HG02840 (cell line): Measurements from ENCODE around the gene LLGL2.

ENCODE experiments used
- ATAC-seq: cut with Tn5 transposase; IDR thresholded peaks from one replicate; pipeline ENCODE4 v1.9.1; 2021; ENCODE audit warnings: mild to moderate bottlenecking, moderate library complexity, moderate number of reproducible peaks; ENCODE audit not compliant: unreplicated experiment, low FRiP score

LLGL2 gene

GRCh38 chr17:75490953-75491649 lies 34.4 kb upstream of the LLGL2 start:
- no peak for ATAC-seq

- ATAC-seq, result no peak
Measured at GRCh38 chr17:75491680-75492079, 33.8 kb upstream of the LLGL2 start.

GRCh38 chr17:75492555-75493168 lies 32.8 kb upstream of the LLGL2 start:
- no peak for ATAC-seq

- no peak for ATAC-seq
Measured at GRCh38 chr17:75493476-75494129, 31.9 kb upstream of the LLGL2 start.

- ATAC-seq, result no peak
Measured at GRCh38 chr17:75494326-75494877, 31.1 kb upstream of the LLGL2 start.

GRCh38 chr17:75496005-75496404 lies 29.5 kb upstream of the LLGL2 start:
- ATAC-seq, result no peak

- no peak for ATAC-seq
Measured at GRCh38 chr17:75498039-75498725, 27.3 kb upstream of the LLGL2 start.

GRCh38 chr17:75498726-75499213 lies 26.7 kb upstream of the LLGL2 start:
- ATAC-seq, result no peak

GRCh38 chr17:75499313-75500022 lies 26.0 kb upstream of the LLGL2 start:
- ATAC-seq, result no peak

- ATAC-seq, result no peak
Measured at GRCh38 chr17:75500419-75501216, 24.9 kb upstream of the LLGL2 start.

- ATAC-seq, result no peak
Measured at GRCh38 chr17:75501378-75502071, 24.0 kb upstream of the LLGL2 start.

- ATAC-seq, result no peak
Measured at GRCh38 chr17:75502072-75502720, 23.3 kb upstream of the LLGL2 start.

GRCh38 chr17:75502721-75503329 lies 22.7 kb upstream of the LLGL2 start:
- no peak for ATAC-seq

GRCh38 chr17:75503337-75503950 lies 22.1 kb upstream of the LLGL2 start:
- no peak for ATAC-seq

GRCh38 chr17:75503976-75504346 lies 21.5 kb upstream of the LLGL2 start:
- ATAC-seq, result no peak

GRCh38 chr17:75504347-75505151 lies 20.9 kb upstream of the LLGL2 start:
- no peak for ATAC-seq

GRCh38 chr17:75505152-75505409 lies 20.4 kb upstream of the LLGL2 start:
- no peak for ATAC-seq
